Thyroid gland (tissue), 4 donors: Measurements from ENCODE around the gene ENOX2.

ENCODE experiments used
- CTCF ChIP-seq, 6 experiments: fragments of 200-600 bp in 3 of 6; fragments of 450-650 bp in 3 of 6; sonication (generic) in 3 of 6; IDR thresholded peaks; one replicate each; pipeline ENCODE4 v1.5.1; 2016 to 2019; ENCODE audit warnings: antibody characterized with exemption in 6 of 6, mild to moderate bottlenecking in 2 of 6, inconsistent platforms in 1 of 6, moderate library complexity in 1 of 6
- POLR2A ChIP-seq, 2 donors: fragments of 450-650 bp; IDR thresholded peaks; one replicate each; pipeline ENCODE4 v1.6.1; 2017; ENCODE audit warnings: antibody characterized with exemption in 2 of 2, mild to moderate bottlenecking in 2 of 2, moderate library complexity in 1 of 2

- TF ChIP-seq CTCF (IDR thresholded peaks at IDR 0.05) (no peak), POLR2A (IDR thresholded peaks at IDR 0.05) (no peak)
Observed at GRCh38 chrX:130699618-130700017, 203.4 kb downstream of the ENOX2 start.
